Spleen (tissue), 11 donors: ENCODE results near the gene PARD3. TPM values are rescaled to one million over a fixed set of nuclear protein-coding genes. Genes with fewer than 3 reads are reported as not detected.

ENCODE experiments used
- DNase-seq: peaks from one replicate; pipeline ENCODE4 v3.0.0-alpha.2; 2020
- H3K27ac ChIP-seq, 8 donors: fragments of 200-600 bp; sonication (generic) in 7 of 8; 1 replicate in 4 of 8; 2 replicates in 4 of 8; pipeline versions ENCODE4 v1.5.0 to v1.8.0; 2016 to 2021; ENCODE audit warnings: inconsistent platforms in 4 of 8, mild to moderate bottlenecking in 4 of 8, moderate library complexity in 1 of 8
- H3K27me3 ChIP-seq, 7 donors: fragments of 200-600 bp; sonication (generic) in 6 of 7; replicated peaks in 1 of 7; 1 replicate in 4 of 7; 2 replicates in 3 of 7; pipeline versions ENCODE4 v1.5.0 to v1.8.0; 2016 to 2021; ENCODE audit warnings: inconsistent platforms in 3 of 7, mild to moderate bottlenecking in 1 of 7
- H3K36me3 ChIP-seq, 6 donors: fragments of 200-600 bp; sonication (generic) in 5 of 6; 1 replicate in 4 of 6; 2 replicates in 2 of 6; pipeline versions ENCODE4 v1.5.0 to v1.8.0; 2016 to 2021; ENCODE audit warnings: inconsistent platforms in 2 of 6
- H3K4me1 ChIP-seq, 6 donors: fragments of 200-600 bp; sonication (generic) in 5 of 6; 1 replicate in 3 of 6; 2 replicates in 3 of 6; pipeline versions ENCODE4 v1.5.0 to v1.8.0; 2016 to 2021; ENCODE audit warnings: inconsistent platforms in 3 of 6
- H3K4me3 ChIP-seq, 8 donors: fragments of 200-600 bp; sonication (generic) in 7 of 8; 1 replicate in 4 of 8; 2 replicates in 4 of 8; pipeline versions ENCODE4 v1.5.0 to v1.8.0; 2016 to 2021; ENCODE audit warnings: inconsistent platforms in 4 of 8, mild to moderate bottlenecking in 4 of 8, moderate library complexity in 2 of 8
- H3K9me3 ChIP-seq, 8 donors: fragments of 200-600 bp; sonication (generic) in 7 of 8; 1 replicate in 4 of 8; 2 replicates in 4 of 8; pipeline versions ENCODE4 v1.5.0 to v1.8.0; 2016 to 2021; ENCODE audit warnings: inconsistent platforms in 4 of 8
- CTCF ChIP-seq, 11 experiments: fragments of 200-600 bp in 7 of 11; fragments of 450-650 bp in 4 of 11; sonication (generic) in 4 of 11; IDR thresholded peaks in 8 of 11; conservative IDR thresholded peaks in 3 of 11; 1 replicate in 7 of 11; 2 replicates in 4 of 11; pipeline versions ENCODE4 v1.4.0 to v1.8.0; 2016 to 2021; ENCODE audit warnings: antibody characterized with exemption in 11 of 11, inconsistent platforms in 4 of 11, mild to moderate bottlenecking in 1 of 11
- POLR2A ChIP-seq, 3 donors: fragments of 450-650 bp; IDR thresholded peaks; one replicate each; pipeline ENCODE4 v1.5.1; 2017; ENCODE audit warnings: antibody characterized with exemption in 3 of 3, mild to moderate bottlenecking in 1 of 3
- POLR2AphosphoS5 ChIP-seq, 3 donors: sonication (generic); formaldehyde crosslinking; IDR thresholded peaks; one replicate each; pipeline ENCODE4 v1.5.1; 2017; ENCODE audit warnings: antibody characterized with exemption in 3 of 3
- WGBS, 5 donors: extraction: QIAGEN DNeasy Blood & Tissue Kit in 3 of 5; methylation state at CpG; one replicate each; pipeline versions ENCODE4 v1.1.5 to v1.1.7; 2013 to 2018; 5-methylcytosine and 5-hydroxymethylcytosine counted together
- intact Hi-C: fragments of 100-400 bp; cut with DNase I; formaldehyde crosslinking; loops from one replicate; pipeline ENCODE4 v1.15.0; 2023; ENCODE audit warnings: low total_unique reads
- polyA plus RNA-seq, 3 donors: library from polyadenylated mRNA; stranded (reverse); fragments of 200-250 nt; gene quantifications; one replicate each; pipeline ENCODE4 v1.2.1, GENCODE V29; 2013
- total RNA-seq, 7 donors: library from RNA; depleted of rRNA in 3 of 7; stranded (reverse); fragments of >200 nt in 3 of 7; fragmentation: NEBNext Ultra II Directional in 4 of 7; extraction: Animal tissue kit (Norgen Biotek cat#: 25700) in 4 of 7; gene quantifications; one replicate each; pipeline versions ENCODE4 v1.1.0 to v1.2.1, GENCODE V29; 2016 to 2021
- donor health status: healthy with polysubstance abuse.
- donor health status: DM: no; HTN: no; CAD: no; lungs with moderate emphysema.
- donor health status: DM: no; HTN: no; CAD: no.
- donor health status: Bipolar disorder and iron deficiency.
- donor health status: healthy.
- donor health status: DM: no; HTN: no; CAD: no.
- donor health status: DM: yes; HTN: yes; CAD: no.

Gene PARD3
- total and polyA plus RNA-seq, 10 donors, result 2.8 to 18.9 (median 10.8) TPM

- Histone ChIP-seq H3K4me1 (no peaks in the 10 kb centered on the region), H3K27me3 (no peaks in the 10 kb centered on the region), H3K9me3 (no peaks in the 10 kb centered on the region), H3K4me3 (no peak overlapping the region), H3K36me3 (no peaks in the 10 kb centered on the region), H3K27ac (no peak overlapping the region)
- 56 to 79% (median 68%) methylated on average over 4 of the region's 4 CpGs for WGBS, 5 donors
- DNase-seq, result no peak
- TF ChIP-seq CTCF (IDR thresholded peaks at IDR 0.05 in 8 of 11, conservative IDR thresholded peaks at IDR 0.05 in 3 of 11) (no peak), POLR2A (IDR thresholded peaks at IDR 0.05) (no peak)
- intact Hi-C loops, result no loop called here
Measured at GRCh38 chr10:34576797-34577196, 238.3 kb downstream of the PARD3 start.

GRCh38 chr10:34575882-34576281 lies 239.2 kb downstream of the PARD3 start:
- TF ChIP-seq POLR2A (IDR thresholded peaks at IDR 0.05) (no peak), CTCF (IDR thresholded peaks at IDR 0.05 in 8 of 11, conservative IDR thresholded peaks at IDR 0.05 in 3 of 11) (no peak), POLR2AphosphoS5 (IDR thresholded peaks at IDR 0.05) (no peak)
- no peaks in the 10 kb centered on the region for H3K27me3 ChIP-seq
- H3K36me3 ChIP-seq, result no peaks in the 10 kb centered on the region
- H3K4me1 ChIP-seq, result no peaks in the 10 kb centered on the region
- H3K9me3 ChIP-seq, result no peaks in the 10 kb centered on the region
- H3K27ac ChIP-seq, result no peak overlapping the region
- DNase-seq, result no peak
- WGBS, 5 donors, result 83 to 91% (median 85%) methylated on average over 3 of the region's 3 CpGs
- intact Hi-C loops, result no loop called here
- H3K4me3 ChIP-seq, result no peak overlapping the region

GRCh38 chr10:34574353-34574934 lies 240.7 kb downstream of the PARD3 start:
- Histone ChIP-seq H3K9me3 (no peaks in the 10 kb centered on the region), H3K4me1 (no peaks in the 10 kb centered on the region), H3K4me3 (no peak overlapping the region), H3K27ac (no peak overlapping the region), H3K27me3 (no peaks in the 10 kb centered on the region), H3K36me3 (no peaks in the 10 kb centered on the region)
- 82 to 89% (median 83%) methylated on average over 4 of the region's 4 CpGs for whole genome bisulfite sequencing, 5 donors
- TF ChIP-seq POLR2A (IDR thresholded peaks at IDR 0.05), result no peak
- intact Hi-C loops, result no loop called here
- DNase-seq, result no peak

GRCh38 chr10:34570887-34571286 lies 244.2 kb downstream of the PARD3 start:
- H3K4me3 ChIP-seq, result no peak overlapping the region
- no peaks in the 10 kb centered on the region for H3K9me3 ChIP-seq
- H3K27ac ChIP-seq, result no peak overlapping the region
- no peaks in the 10 kb centered on the region for H3K36me3 ChIP-seq
- DNase-seq, result no peak
- 89 to 100% (median 97%) methylated on average over 2 of the region's 2 CpGs for WGBS, 5 donors
- TF ChIP-seq POLR2A (IDR thresholded peaks at IDR 0.05) (no peak), POLR2AphosphoS5 (IDR thresholded peaks at IDR 0.05) (no peak), CTCF (IDR thresholded peaks at IDR 0.05 in 8 of 11, conservative IDR thresholded peaks at IDR 0.05 in 3 of 11) (no peak)
- no peaks in the 10 kb centered on the region for H3K27me3 ChIP-seq
- no peaks in the 10 kb centered on the region for H3K4me1 ChIP-seq
- intact Hi-C loops, result no loop called here
